Upper lobe of left lung (tissue), 4 donors: Measurements from ENCODE around the gene KRTAP4-12.

ENCODE experiments used
- CTCF ChIP-seq, 6 experiments: fragments of 450-650 bp in 4 of 6; fragments of 200-600 bp in 2 of 6; sonication (generic) in 2 of 6; IDR thresholded peaks; one replicate each; pipeline ENCODE4 v1.5.1; 2016 to 2019; ENCODE audit warnings: antibody characterized with exemption in 6 of 6
- EP300 ChIP-seq, 4 donors: sonication (generic); formaldehyde crosslinking; IDR thresholded peaks; one replicate each; pipeline ENCODE4 v1.5.1; 2017; ENCODE audit warnings: antibody characterized with exemption in 4 of 4, control low read depth in 2 of 4
- POLR2AphosphoS5 ChIP-seq, 2 donors: sonication (generic); formaldehyde crosslinking; IDR thresholded peaks; one replicate each; pipeline ENCODE4 v1.5.1; 2017; ENCODE audit warnings: antibody characterized with exemption in 2 of 2

- no peak for TF ChIP-seq CTCF (IDR thresholded peaks at IDR 0.05)
- TF ChIP-seq EP300 (IDR thresholded peaks at IDR 0.05), result no peak
- no peak for TF ChIP-seq POLR2AphosphoS5 (IDR thresholded peaks at IDR 0.05)
These were observed 2.4 kb upstream of the KRTAP4-12 start for GRCh38 chr17:41126412-41126811.
